Chondrocyte (in vitro differentiated cells): ENCODE data around the gene CREB5. TPM values are rescaled to one million over a fixed set of nuclear protein-coding genes. Genes with fewer than 3 reads are reported as not detected.

ENCODE experiments used
- DNase-seq: peaks from one replicate; pipeline ENCODE4 v3.0.0; 2021; ENCODE audit warnings: mixed read lengths, low spot score
- H3K27ac Mint-ChIP-seq: one replicate; pipeline ENCODE4 v1.8.0; 2021; ENCODE audit warnings: mild to moderate bottlenecking, moderate library complexity, mixed read lengths; ENCODE audit not compliant: unreplicated experiment
- H3K27me3 Mint-ChIP-seq: 2 replicates; pipeline ENCODE4 v1.8.0; 2021; ENCODE audit warnings: low read depth, mixed read lengths
- H3K36me3 Mint-ChIP-seq: 2 replicates; pipeline ENCODE4 v1.8.0; 2021; ENCODE audit warnings: low read depth, mixed read lengths
- H3K4me1 Mint-ChIP-seq: 2 replicates; pipeline ENCODE4 v1.8.0; 2021; ENCODE audit warnings: low read depth, mild to moderate bottlenecking, mixed read lengths
- H3K4me3 Mint-ChIP-seq: one replicate; pipeline ENCODE4 v1.8.0; 2021; ENCODE audit warnings: mild to moderate bottlenecking, moderate library complexity, mixed read lengths; ENCODE audit not compliant: unreplicated experiment
- H3K9me3 Mint-ChIP-seq: 2 replicates; pipeline ENCODE4 v1.8.0; 2021; ENCODE audit warnings: low read depth, mixed read lengths
- total RNA-seq: library from RNA; stranded (reverse); gene quantifications from 3 replicates; pipeline ENCODE4 v1.2.1, GENCODE V29; 2021
- TF ChIP-seq, protein P1 (sequence below): fragments of 200-600 bp; sonication (generic); IDR thresholded peaks from 2 replicates; pipeline ENCODE4 v1.5.0; 2021; ENCODE audit warnings: antibody characterized with exemption, mild to moderate bottlenecking, moderate library complexity

CREB5 gene
- total RNA-seq, 1 donor from 2014 or later, result 8.2 TPM

DNA sequence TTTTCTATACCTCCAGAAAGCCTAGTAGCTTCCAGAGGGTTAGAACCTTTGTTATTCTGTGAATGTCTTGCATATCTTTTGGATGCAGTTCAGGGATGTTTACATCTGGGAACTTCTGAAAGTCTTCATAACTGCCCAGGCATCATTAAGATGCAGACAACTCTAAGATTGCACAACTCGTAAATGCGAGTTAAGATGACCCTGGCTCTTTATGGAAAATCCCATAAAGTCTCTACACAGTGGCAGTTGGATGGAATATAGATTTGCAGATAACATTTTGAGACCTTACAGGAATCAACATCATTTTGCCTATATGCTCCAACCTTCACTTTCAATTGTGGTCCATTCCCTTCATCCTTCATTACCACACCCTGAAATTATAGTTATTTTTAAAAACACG, 151.7 kb downstream of the CREB5 start:
- H3K4me1 Mint-ChIP-seq, result peaks cover 4% of the 10 kb centered on the region

DNA sequence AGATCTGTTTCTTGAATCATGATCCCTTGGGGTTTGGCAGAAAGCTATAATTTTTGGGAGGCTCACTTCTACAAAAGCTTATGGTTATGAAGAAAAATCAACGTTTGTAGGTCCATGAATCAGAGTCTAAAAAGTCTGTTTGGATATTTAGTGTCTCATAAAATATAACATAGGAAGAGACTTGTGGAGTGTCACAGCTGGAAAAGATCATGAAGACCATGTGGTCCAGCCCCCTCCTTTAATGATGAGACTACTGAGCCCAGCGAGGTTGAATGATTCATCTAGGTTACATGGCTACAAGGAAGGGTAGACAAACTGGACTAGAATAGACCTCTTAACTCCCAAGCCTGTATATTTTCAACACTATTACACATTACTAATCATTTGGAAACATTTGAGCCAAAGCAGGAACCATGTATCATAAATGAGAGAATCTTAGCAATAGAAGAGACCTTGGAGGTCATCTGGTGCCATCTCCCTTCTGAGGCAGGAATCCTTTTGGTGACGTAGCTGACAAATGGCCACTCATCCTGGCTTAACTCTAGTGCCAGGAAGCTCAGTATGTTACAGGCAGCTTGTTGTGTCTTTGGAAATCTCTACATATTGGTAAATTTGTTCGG, 152.5 kb downstream of the CREB5 start:
- peaks cover 4% of the 10 kb centered on the region for H3K9me3 Mint-ChIP-seq
- peaks cover 12% of the 10 kb centered on the region for H3K4me1 Mint-ChIP-seq
- no peaks in the 10 kb centered on the region for H3K27me3 Mint-ChIP-seq
- H3K27ac Mint-ChIP-seq, result no peak overlapping the region
- no peak for DNase-seq
- peaks cover 3% of the 10 kb centered on the region for H3K36me3 Mint-ChIP-seq
- TF ChIP-seq, protein P1, sequence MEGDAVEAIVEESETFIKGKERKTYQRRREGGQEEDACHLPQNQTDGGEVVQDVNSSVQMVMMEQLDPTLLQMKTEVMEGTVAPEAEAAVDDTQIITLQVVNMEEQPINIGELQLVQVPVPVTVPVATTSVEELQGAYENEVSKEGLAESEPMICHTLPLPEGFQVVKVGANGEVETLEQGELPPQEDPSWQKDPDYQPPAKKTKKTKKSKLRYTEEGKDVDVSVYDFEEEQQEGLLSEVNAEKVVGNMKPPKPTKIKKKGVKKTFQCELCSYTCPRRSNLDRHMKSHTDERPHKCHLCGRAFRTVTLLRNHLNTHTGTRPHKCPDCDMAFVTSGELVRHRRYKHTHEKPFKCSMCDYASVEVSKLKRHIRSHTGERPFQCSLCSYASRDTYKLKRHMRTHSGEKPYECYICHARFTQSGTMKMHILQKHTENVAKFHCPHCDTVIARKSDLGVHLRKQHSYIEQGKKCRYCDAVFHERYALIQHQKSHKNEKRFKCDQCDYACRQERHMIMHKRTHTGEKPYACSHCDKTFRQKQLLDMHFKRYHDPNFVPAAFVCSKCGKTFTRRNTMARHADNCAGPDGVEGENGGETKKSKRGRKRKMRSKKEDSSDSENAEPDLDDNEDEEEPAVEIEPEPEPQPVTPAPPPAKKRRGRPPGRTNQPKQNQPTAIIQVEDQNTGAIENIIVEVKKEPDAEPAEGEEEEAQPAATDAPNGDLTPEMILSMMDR, result no peak
- H3K4me3 Mint-ChIP-seq, result no peak overlapping the region

More for the DNA sequence above, 151.7 kb downstream of the CREB5 start:
- H3K27me3 Mint-ChIP-seq, result peaks cover 1% of the 10 kb centered on the region
- H3K4me3 Mint-ChIP-seq, result no peak overlapping the region
- no peak for DNase-seq
- peaks cover 3% of the 10 kb centered on the region for H3K36me3 Mint-ChIP-seq
- H3K27ac Mint-ChIP-seq, result no peak overlapping the region
- H3K9me3 Mint-ChIP-seq, result peaks cover 4% of the 10 kb centered on the region
- TF ChIP-seq, protein P1, result no peak

DNA sequence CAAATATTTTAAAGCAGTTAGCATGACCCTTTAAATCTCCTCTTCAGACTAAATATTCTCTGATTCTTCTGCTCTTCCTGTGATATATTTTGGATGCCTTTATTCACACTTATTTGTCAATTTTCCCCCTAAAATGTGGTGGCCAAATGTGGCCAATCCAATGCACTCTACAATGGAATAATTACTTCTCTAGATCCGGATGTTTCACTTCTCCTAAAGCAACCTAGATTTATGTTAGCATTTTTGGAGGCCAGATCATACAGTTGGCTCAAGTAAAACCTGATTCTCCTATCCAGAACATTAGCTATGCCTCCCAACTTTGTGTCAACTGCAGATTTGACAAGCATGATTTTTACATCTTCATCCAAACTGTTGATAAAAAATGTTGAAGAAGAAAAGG, 153.7 kb downstream of the CREB5 start:
- Mint-ChIP-seq H3K36me3 (no peaks in the 10 kb centered on the region), H3K4me3 (no peak overlapping the region), H3K4me1 (peaks cover 19% of the 10 kb centered on the region), H3K27ac (no peak overlapping the region), H3K9me3 (no peaks in the 10 kb centered on the region), H3K27me3 (no peaks in the 10 kb centered on the region)
- TF ChIP-seq, protein P1, result no peak
- no peak for DNase-seq

DNA sequence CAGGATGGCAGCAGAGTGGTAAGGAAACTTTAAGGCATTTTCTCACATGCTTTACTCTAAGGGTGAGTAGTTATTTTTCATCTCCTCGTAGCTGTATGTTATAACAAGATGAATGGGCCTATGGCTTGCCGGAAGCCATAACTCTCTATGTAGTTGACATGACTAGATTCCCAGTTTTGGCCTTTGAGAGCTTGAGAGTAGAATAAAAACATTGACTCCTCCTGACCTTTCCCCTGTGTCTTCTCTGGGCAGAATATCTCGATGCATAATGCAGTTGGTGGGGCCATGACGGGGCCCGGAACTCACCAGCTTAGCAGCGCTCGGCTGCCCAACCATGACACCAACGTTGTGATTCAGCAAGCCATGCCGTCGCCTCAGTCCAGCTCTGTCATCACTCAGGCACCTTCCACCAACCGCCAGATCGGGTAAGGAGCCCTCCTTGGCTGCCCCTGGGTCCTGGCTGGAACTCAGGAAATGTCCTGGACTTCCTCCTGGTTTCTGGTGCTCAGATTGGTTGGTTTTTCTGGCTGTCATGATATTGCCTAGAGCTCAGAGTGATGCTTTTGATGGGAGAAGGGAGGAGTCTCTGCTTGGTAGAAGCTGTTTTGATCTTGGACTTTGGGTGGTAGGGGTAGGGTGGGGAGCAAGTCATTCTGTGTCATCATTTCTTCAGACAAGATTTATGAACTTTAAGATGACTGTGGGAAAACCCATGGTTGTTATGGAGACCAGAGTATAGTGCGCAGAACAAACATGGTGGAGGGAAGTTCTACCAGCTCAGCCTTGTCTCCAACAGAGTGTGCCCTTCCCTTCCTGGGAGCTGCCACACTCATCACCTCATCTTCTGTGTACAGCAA, 158.0 kb downstream of the CREB5 start:
- peaks cover 43% of the 10 kb centered on the region for H3K4me1 Mint-ChIP-seq
- no peaks in the 10 kb centered on the region for H3K36me3 Mint-ChIP-seq
- H3K9me3 Mint-ChIP-seq, result no peaks in the 10 kb centered on the region
- DNase-seq, result no peak
- TF ChIP-seq, protein P1, result no peak
- peak overlapping the region; percentile 29 for H3K27ac Mint-ChIP-seq
- peaks cover 2% of the 10 kb centered on the region for H3K27me3 Mint-ChIP-seq
- H3K4me3 Mint-ChIP-seq, result no peak overlapping the region

DNA sequence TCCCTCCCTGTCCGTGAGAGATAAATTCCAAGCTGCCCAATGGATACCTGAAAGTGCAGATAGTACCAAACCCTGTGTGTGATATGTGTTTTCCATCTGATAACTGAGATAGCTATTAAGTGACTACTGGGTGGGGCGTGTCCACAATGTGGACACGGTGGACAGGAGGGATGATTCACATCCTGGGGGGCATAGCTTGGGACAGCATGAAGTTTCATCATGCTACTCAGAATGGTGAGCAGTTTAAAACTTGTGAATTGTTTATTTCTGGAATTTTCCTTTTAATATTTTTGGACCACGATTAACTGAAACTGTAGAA, 158.6 kb downstream of the CREB5 start:
- H3K4me3 Mint-ChIP-seq, result no peak overlapping the region
- no peaks in the 10 kb centered on the region for H3K9me3 Mint-ChIP-seq
- H3K27me3 Mint-ChIP-seq, result peaks cover 5% of the 10 kb centered on the region
- H3K27ac Mint-ChIP-seq, result peak overlapping the region; percentile 29
- no peaks in the 10 kb centered on the region for H3K36me3 Mint-ChIP-seq
- TF ChIP-seq, protein P1, result no peak
- H3K4me1 Mint-ChIP-seq, result peaks cover 43% of the 10 kb centered on the region
- no peak for DNase-seq
